ENCODE results near the gene NKD1.

- TF ChIP-seq CTCF (conservative IDR thresholded peaks at IDR 0.05) (no peak), EZH2 (IDR thresholded peaks at IDR 0.05; ENCODE audit: low read depth) (no peak)
These were observed 95.0 kb downstream of the NKD1 start for GRCh38 chr16:50643192-50643591.
